HG03159 (cell line): Measurements from ENCODE around the gene MARS1.
"Not testable (repeated sequence)": the region's sequence is repeated elsewhere in the genome, so short reads cannot be mapped to it uniquely, and the experiment has no call there.

Experiments
- ATAC-seq: cut with Tn5 transposase; IDR thresholded peaks from one replicate; pipeline ENCODE4 v1.9.1; 2021; ENCODE audit warnings: mild to moderate bottlenecking, moderate library complexity; ENCODE audit not compliant: unreplicated experiment

MARS1 gene

DNA sequence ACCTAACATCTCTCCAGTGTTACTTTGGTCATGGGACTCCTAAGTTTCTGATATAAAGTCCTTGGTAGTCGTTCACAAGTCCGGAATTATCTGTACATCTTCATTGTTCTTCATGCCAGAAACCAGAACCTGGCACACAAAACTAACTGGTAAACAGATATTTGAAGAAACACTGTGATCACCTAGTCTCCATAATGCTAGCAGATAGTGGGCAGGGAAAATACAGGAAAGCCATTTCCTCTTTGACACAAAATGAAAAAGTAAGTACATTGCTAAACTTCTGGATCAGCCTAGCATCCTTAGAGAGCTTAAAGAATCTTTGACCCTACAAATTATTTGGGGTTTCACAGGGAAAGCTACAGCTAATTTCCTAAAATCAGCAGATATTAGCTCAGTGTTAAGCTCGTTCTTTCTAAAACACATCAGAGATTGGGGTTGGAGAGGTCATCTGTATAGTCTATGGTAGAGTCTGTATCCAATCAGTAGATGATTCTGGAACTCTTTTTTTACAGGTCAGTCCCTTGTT lies 27.6 kb downstream of the MARS1 start:
- ATAC-seq = no peak

DNA sequence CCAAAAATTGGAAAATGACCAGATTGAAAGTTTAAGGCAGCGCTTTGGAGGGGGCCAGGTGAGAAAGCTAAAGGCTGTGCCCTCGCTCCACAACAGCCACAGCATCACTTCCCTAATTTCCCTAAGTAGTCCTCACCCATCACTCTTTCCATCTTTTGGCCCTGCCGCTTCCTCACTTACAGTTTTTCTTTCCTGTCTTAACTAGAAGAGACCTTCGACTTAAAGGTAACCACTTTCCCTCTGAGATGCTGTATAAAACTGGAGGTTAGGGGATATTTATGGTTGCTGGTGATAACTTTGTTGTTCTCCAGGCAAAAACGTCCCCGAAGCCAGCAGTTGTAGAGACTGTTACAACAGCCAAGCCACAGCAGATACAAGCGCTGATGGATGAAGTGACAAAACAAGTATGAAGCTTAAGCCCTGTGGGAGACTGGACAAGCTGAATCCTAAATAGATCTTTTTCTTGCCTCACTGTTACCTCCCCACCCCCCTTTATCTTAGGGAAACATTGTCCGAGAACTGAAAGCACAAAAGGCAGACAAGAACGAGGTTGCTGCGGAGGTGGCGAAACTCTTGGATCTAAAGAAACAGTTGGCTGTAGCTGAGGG lies 28.2 kb downstream of the MARS1 start:
- no peak for ATAC-seq

- no peak for ATAC-seq
Measured at GRCh38 chr12:57516617-57517153, 28.8 kb downstream of the MARS1 start.

GRCh38 chr12:57517187-57517586 lies 29.3 kb downstream of the MARS1 start:
- ATAC-seq = no peak

- not testable (repeated sequence) for ATAC-seq
Measured at GRCh38 chr12:57517718-57518117, 29.9 kb downstream of the MARS1 start.

DNA sequence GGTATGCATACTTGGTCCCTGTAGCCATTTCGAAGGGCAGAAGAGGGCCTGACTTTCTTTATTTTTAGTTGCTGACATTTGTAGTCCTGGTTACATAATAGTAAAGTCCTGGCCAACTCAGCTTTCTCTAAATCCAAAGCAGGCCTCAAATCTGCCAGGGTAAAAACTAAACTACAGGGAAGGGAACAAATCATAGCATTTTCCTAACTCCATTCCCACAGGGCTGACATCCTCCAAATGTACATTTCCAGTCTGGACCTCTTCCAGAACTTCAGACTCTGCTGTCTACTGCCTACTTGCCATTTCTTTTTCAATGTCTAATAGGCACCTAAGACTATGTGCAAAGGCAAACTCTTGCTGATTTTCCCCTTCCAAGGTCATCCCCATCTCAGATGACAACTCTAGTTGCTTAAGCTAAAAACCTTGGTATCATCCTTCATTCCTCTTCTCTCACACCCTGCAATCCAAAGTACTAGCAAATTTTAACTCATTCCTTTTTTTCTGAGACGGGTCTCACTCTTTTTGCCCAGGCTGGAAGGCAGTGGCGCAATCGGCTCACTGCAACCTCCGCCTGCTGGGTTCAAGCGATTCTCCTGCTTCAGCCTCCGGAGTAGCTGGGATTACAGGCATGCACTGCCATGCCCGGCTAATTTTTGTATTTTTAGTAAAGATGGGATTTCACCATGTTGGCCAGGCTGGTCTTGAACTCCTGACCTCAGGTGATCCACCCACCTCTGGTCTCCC lies 30.5 kb downstream of the MARS1 start:
- ATAC-seq = no peak

- no peak for ATAC-seq
Measured at GRCh38 chr12:57518920-57519795, 31.3 kb downstream of the MARS1 start.

- peak; percentile 0 for ATAC-seq
Measured at GRCh38 chr12:57519796-57520052, 31.9 kb downstream of the MARS1 start.

GRCh38 chr12:57520053-57520818 lies 32.4 kb downstream of the MARS1 start, which contains the start of gene DDIT3:
Gene DDIT3 (minus strand): TSS chr12:57520514. CDS start chr12:57517406, 3,108 bp downstream.
- peak; percentile 68 for ATAC-seq

DNA sequence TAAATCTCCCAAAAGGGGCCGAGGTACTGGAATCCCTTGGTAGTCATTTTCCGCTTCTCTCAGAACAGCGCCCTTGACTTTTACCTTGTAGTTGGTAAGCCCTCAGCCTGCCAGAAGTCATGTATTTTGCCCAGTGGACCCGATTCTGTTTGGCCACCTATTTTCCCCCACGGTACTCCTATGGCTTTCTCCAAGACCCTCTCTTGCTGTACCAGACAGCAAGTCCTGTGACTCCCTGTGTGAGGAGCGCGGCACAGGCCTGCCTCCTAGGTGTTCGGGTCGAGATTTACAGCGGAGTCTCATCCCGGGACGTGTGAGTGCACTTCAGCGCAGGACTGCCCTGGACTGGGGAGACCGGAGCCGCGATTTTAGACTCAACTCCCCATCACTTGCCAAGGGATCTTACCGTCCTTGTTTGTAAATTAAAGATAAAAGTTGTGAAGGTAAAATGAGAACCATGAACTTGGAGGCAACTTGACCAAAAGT lies 33.7 kb downstream of the MARS1 start:
- ATAC-seq = no peak

DNA sequence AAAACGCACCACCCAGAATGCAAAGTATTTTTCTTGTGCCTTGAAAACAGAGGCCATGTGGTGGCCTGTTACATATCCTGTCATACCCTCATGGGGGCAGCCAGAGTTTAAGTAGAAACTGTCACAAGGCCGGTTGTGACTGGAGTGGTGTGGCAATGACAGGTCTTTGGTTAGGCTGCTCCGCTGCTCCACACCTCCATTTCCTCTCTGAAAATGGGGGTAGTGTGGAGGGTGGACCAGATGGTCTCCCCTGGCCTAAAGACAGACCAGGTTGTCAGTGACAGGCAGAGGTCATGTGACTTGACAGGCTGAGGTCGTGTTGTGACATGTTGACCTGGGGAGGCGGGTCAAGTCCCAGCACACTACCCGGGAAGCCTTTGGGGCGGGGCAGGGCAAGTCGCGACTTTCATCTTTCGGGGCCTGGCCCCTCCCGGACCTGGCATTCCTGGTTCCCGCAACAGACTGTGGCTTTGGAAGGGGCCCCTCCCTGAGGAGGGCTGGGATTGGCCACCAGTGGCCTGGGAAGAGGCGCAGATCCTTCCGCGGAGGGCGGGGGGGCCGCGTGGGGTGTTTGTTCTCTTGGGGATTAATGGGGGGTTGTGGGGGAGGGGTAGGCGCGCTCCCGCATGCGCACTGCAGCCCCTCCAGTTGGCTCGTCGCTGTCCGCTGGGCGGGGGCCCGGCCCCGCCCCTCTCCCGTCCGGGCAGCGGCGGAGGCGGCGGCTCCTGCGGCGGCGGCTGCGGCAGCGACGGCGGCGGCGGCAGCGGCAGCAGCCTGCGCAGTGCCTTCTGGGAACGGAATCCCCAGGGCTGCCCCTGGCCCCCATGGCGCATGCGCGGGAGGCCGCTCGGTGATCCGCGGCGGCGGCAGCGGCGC lies 34.4 kb downstream of the MARS1 start, which contains the start of gene MBD6:
Gene MBD6, plus strand, starts transcription at position 814 of the 876 bp plus-strand sequence. CDS start 1,480 bp downstream, outside the sequence.
- ATAC-seq = peak; percentile 35

DNA sequence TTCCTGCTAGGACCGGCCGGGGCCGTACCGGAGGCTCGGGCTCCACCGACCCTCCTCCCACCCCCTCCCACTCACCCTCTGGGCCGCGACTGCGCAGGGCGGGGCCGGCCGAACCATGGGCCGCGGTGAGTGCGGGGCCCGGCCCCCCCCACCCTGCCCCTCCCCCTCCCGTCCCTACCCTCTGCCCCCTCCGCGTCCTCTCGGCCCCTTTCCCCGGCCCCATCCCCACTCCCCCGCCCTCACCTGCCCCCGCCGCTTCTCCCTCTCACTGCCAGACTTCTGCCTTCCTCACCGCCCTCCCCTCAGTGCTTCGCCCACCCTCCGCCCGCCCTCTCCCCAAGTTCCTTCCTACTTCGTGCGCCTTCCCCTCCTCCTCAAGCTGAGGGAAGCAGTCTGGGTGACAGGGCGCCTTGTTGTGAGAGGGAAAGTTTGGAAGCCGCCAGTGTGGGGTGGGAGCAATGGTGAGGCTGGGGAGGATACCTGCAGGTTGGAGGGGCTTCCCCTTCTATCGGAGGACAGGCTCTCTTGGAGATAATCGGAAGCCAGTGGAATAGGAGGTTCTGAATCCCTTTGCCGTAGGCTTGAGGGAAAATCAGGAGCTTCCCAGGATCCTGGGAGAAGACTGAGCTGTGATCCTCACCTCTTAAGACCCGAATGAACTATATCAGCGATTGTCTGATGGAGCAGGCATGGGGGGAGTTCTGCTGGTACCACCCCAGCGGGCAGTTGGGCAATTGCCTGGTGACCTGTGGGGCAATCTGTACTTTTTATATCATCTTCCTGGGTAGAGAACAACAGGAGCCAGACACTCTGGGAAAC lies 35.2 kb downstream of the MARS1 start:
- ATAC-seq = no peak

GRCh38 chr12:57523706-57524614 lies 36.1 kb downstream of the MARS1 start:
- no peak for ATAC-seq

GRCh38 chr12:57524814-57525614 lies 37.1 kb downstream of the MARS1 start:
- ATAC-seq = no peak

GRCh38 chr12:57525615-57526383 lies 37.9 kb downstream of the MARS1 start:
- ATAC-seq = no peak
